Amniotic stem cell (primary cell): ENCODE data around the gene SERPINA5.
"Not testable (repeated sequence)": the region's sequence is repeated elsewhere in the genome, so short reads cannot be mapped to it uniquely, and the experiment has no call there.

Source experiments
- DNase-seq: peaks from one replicate; lab custom pipeline; 2025; lab: John Stamatoyannopoulos, UW

The SERPINA5 gene

GRCh38 chr14:94598816-94599655 lies 17.8 kb downstream of the SERPINA5 start:
- DNase-seq = peak; percentile 65

- no peak for DNase-seq
These were observed 18.4 kb downstream of the SERPINA5 start for GRCh38 chr14:94599656-94600004.

GRCh38 chr14:94600148-94600545 lies 18.9 kb downstream of the SERPINA5 start:
- DNase-seq = no peak

- DNase-seq = peak; percentile 47
These were observed 20.7 kb downstream of the SERPINA5 start for GRCh38 chr14:94601884-94602391.

- DNase-seq = no peak
These were observed 21.5 kb downstream of the SERPINA5 start for GRCh38 chr14:94602722-94603121.

GRCh38 chr14:94605361-94605760 lies 24.1 kb downstream of the SERPINA5 start:
- DNase-seq = no peak

GRCh38 chr14:94608966-94609365 lies 27.7 kb downstream of the SERPINA5 start:
- DNase-seq = not testable (repeated sequence)

GRCh38 chr14:94611179-94611578 lies 30.0 kb downstream of the SERPINA5 start:
- no peak for DNase-seq

GRCh38 chr14:94612174-94612573 lies 30.9 kb downstream of the SERPINA5 start, which contains the start of gene SERPINA3:
Gene SERPINA3 (plus strand): TSS chr14:94612391. CDS start chr14:94614442, 2,051 bp downstream.
- DNase-seq = no peak

- no peak for DNase-seq
These were observed 31.6 kb downstream of the SERPINA5 start for GRCh38 chr14:94612580-94613554.

- DNase-seq = no peak
These were observed 32.8 kb downstream of the SERPINA5 start for GRCh38 chr14:94613720-94614644.

GRCh38 chr14:94614802-94615201 lies 33.6 kb downstream of the SERPINA5 start:
- no peak for DNase-seq

- DNase-seq = no peak
These were observed 34.0 kb downstream of the SERPINA5 start for GRCh38 chr14:94615254-94615653.

- no peak for DNase-seq
These were observed 34.8 kb downstream of the SERPINA5 start for GRCh38 chr14:94615823-94616570.

GRCh38 chr14:94617366-94617941 lies 36.2 kb downstream of the SERPINA5 start:
- no peak for DNase-seq

GRCh38 chr14:94617988-94618822 lies 37.0 kb downstream of the SERPINA5 start:
- no peak for DNase-seq

GRCh38 chr14:94619297-94619696 lies 38.1 kb downstream of the SERPINA5 start:
- no peak for DNase-seq

- DNase-seq = no peak
These were observed 39.4 kb downstream of the SERPINA5 start for GRCh38 chr14:94620597-94620996.
